Mucosa of gallbladder (tissue), 1 donor: Measurements from ENCODE around the gene SLC7A7. TPM values are rescaled to one million over a fixed set of nuclear protein-coding genes. Genes with fewer than 3 reads are reported as not detected.
A peak's percentile ranks its signal among the peaks of the same experiment; 100 is the strongest.
"Not testable (repeated sequence)": the region's sequence is repeated elsewhere in the genome, so short reads cannot be mapped to it uniquely, and the experiment has no call there.

Source experiments
- DNase-seq: peaks from one replicate; pipeline ENCODE4 v3.0.0-alpha.2; 2020; ENCODE audit warnings: low spot score
- total RNA-seq: library from RNA; stranded (reverse); gene quantifications from one replicate; pipeline ENCODE4 v1.2.1, GENCODE V29; 2021
- donor health status: DM: no; HTN: no; CAD: no.

SLC7A7 gene
- total RNA-seq, result 72.7 TPM

- peak; percentile 69 for DNase-seq
Observed at GRCh38 chr14:22814941-22815713, at the start of gene SLC7A7. SLC7A7 (minus strand) TSS chr14:22815435; CDS start chr14:22813398, 2,037 bp downstream.

GRCh38 chr14:22864979-22865378, 49.7 kb upstream of the SLC7A7 start:
- no peak for DNase-seq

GRCh38 chr14:22861651-22862050, 46.4 kb upstream of the SLC7A7 start:
- no peak for DNase-seq

GRCh38 chr14:22860377-22860776, 45.1 kb upstream of the SLC7A7 start:
- DNase-seq, result not testable (repeated sequence)

- DNase-seq, result no peak
Observed at GRCh38 chr14:22856428-22856827, 41.2 kb upstream of the SLC7A7 start.

- DNase-seq, result no peak
Observed at GRCh38 chr14:22854963-22855724, 39.9 kb upstream of the SLC7A7 start.

GRCh38 chr14:22854296-22854695, 39.1 kb upstream of the SLC7A7 start:
- not testable (repeated sequence) for DNase-seq

- DNase-seq, result peak; percentile 92
Observed at GRCh38 chr14:22852940-22853767, 37.9 kb upstream of the SLC7A7 start.

GRCh38 chr14:22852599-22852939, 37.3 kb upstream of the SLC7A7 start:
- no peak for DNase-seq

GRCh38 chr14:22852178-22852577, 36.9 kb upstream of the SLC7A7 start:
- DNase-seq, result not testable (repeated sequence)

- DNase-seq, result peak; percentile 83
Observed at GRCh38 chr14:22850944-22851764, 35.9 kb upstream of the SLC7A7 start.

- DNase-seq, result peak; percentile 43
Observed at GRCh38 chr14:22849212-22849819, 34.1 kb upstream of the SLC7A7 start.

- peak; percentile 65 for DNase-seq
Observed at GRCh38 chr14:22848351-22849164, 33.3 kb upstream of the SLC7A7 start.

GRCh38 chr14:22847661-22848341, 32.6 kb upstream of the SLC7A7 start:
- no peak for DNase-seq

GRCh38 chr14:22846811-22847307, 31.6 kb upstream of the SLC7A7 start:
- no peak for DNase-seq

- no peak for DNase-seq
Observed at GRCh38 chr14:22845821-22846625, 30.8 kb upstream of the SLC7A7 start.

GRCh38 chr14:22845103-22845394, 29.8 kb upstream of the SLC7A7 start:
- DNase-seq, result no peak
